ENCODE measurements around the gene SH3BP1.

DNA sequence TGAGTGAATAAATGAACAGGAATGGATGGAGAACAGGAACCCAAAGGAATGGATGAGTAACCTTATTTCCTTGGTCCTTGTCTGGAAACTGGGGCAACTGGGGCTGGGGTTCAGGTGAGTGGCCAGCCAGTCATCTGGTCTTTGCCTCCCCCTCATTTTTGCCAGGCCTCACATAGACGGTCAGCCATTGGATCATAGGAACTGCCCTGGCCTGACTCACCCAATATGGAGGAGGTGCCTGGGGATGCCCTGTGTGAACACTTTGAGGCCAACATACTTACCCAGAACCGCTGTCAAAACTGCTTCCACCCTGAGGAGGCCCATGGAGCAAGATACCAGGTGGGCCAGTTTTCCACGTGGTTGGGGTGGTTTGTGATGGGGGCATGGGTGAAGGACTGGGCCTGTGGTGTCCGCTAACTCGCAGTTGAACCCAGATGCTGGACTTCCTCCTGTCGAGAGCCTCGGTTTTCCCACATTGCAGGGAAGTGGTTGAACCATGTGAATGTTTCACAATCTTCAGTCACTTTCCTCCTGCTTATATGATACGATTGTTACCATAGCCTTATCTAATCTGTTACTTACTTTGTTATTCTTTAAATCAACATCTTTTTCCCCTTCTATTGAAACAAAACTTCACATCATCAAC, 61.8 kb downstream of the SH3BP1 start:
- TF ChIP-seq, protein P1, sequence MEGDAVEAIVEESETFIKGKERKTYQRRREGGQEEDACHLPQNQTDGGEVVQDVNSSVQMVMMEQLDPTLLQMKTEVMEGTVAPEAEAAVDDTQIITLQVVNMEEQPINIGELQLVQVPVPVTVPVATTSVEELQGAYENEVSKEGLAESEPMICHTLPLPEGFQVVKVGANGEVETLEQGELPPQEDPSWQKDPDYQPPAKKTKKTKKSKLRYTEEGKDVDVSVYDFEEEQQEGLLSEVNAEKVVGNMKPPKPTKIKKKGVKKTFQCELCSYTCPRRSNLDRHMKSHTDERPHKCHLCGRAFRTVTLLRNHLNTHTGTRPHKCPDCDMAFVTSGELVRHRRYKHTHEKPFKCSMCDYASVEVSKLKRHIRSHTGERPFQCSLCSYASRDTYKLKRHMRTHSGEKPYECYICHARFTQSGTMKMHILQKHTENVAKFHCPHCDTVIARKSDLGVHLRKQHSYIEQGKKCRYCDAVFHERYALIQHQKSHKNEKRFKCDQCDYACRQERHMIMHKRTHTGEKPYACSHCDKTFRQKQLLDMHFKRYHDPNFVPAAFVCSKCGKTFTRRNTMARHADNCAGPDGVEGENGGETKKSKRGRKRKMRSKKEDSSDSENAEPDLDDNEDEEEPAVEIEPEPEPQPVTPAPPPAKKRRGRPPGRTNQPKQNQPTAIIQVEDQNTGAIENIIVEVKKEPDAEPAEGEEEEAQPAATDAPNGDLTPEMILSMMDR (IDR thresholded peaks at IDR 0.05), result no peak
- TF ChIP-seq, protein P2, sequence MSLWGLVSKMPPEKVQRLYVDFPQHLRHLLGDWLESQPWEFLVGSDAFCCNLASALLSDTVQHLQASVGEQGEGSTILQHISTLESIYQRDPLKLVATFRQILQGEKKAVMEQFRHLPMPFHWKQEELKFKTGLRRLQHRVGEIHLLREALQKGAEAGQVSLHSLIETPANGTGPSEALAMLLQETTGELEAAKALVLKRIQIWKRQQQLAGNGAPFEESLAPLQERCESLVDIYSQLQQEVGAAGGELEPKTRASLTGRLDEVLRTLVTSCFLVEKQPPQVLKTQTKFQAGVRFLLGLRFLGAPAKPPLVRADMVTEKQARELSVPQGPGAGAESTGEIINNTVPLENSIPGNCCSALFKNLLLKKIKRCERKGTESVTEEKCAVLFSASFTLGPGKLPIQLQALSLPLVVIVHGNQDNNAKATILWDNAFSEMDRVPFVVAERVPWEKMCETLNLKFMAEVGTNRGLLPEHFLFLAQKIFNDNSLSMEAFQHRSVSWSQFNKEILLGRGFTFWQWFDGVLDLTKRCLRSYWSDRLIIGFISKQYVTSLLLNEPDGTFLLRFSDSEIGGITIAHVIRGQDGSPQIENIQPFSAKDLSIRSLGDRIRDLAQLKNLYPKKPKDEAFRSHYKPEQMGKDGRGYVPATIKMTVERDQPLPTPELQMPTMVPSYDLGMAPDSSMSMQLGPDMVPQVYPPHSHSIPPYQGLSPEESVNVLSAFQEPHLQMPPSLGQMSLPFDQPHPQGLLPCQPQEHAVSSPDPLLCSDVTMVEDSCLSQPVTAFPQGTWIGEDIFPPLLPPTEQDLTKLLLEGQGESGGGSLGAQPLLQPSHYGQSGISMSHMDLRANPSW (CRISPR knock-in tag; conservative IDR thresholded peaks at IDR 0.05; ENCODE audit: low read depth), result no peak
- TF ChIP-seq, protein P3, sequence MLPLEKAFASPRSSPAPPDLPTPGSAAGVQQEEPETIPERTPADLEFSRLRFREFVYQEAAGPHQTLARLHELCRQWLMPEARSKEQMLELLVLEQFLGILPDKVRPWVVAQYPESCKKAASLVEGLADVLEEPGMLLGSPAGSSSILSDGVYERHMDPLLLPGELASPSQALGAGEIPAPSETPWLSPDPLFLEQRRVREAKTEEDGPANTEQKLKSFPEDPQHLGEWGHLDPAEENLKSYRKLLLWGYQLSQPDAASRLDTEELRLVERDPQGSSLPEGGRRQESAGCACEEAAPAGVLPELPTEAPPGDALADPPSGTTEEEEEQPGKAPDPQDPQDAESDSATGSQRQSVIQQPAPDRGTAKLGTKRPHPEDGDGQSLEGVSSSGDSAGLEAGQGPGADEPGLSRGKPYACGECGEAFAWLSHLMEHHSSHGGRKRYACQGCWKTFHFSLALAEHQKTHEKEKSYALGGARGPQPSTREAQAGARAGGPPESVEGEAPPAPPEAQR (CRISPR knock-in tag; IDR thresholded peaks at IDR 0.05), result no peak
- TF ChIP-seq TCF7 (CRISPR knock-in tag; IDR thresholded peaks at IDR 0.05; ENCODE audit: low read depth) (no peak), ZNF263 (CRISPR knock-in tag; IDR thresholded peaks at IDR 0.05; ENCODE audit: low read depth) (no peak), CREM (CRISPR knock-in tag; IDR thresholded peaks at IDR 0.05) (no peak), CREB1 (CRISPR knock-in tag; IDR thresholded peaks at IDR 0.05) (no peak)
- TF ChIP-seq, protein P4, sequence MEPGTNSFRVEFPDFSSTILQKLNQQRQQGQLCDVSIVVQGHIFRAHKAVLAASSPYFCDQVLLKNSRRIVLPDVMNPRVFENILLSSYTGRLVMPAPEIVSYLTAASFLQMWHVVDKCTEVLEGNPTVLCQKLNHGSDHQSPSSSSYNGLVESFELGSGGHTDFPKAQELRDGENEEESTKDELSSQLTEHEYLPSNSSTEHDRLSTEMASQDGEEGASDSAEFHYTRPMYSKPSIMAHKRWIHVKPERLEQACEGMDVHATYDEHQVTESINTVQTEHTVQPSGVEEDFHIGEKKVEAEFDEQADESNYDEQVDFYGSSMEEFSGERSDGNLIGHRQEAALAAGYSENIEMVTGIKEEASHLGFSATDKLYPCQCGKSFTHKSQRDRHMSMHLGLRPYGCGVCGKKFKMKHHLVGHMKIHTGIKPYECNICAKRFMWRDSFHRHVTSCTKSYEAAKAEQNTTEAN (CRISPR knock-in tag; IDR thresholded peaks at IDR 0.05), result no peak
- TF ChIP-seq, protein P5, sequence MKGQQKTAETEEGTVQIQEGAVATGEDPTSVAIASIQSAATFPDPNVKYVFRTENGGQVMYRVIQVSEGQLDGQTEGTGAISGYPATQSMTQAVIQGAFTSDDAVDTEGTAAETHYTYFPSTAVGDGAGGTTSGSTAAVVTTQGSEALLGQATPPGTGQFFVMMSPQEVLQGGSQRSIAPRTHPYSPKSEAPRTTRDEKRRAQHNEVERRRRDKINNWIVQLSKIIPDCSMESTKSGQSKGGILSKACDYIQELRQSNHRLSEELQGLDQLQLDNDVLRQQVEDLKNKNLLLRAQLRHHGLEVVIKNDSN (CRISPR knock-in tag; IDR thresholded peaks at IDR 0.05), result no peak
- TF ChIP-seq, protein P6, sequence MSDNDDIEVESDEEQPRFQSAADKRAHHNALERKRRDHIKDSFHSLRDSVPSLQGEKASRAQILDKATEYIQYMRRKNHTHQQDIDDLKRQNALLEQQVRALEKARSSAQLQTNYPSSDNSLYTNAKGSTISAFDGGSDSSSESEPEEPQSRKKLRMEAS (CRISPR knock-in tag; IDR thresholded peaks at IDR 0.05), result no peak

Data from WTC11 (cell line).